GM19324 (cell line): ENCODE measurements around the gene INO80.
"Not testable (repeated sequence)": the region's sequence is repeated elsewhere in the genome, so short reads cannot be mapped to it uniquely, and the experiment has no call there.

ENCODE experiments used
- ATAC-seq: cut with Tn5 transposase; IDR thresholded peaks from one replicate; pipeline ENCODE4 v1.9.1; 2021; ENCODE audit warnings: mild to moderate bottlenecking, moderate library complexity; ENCODE audit not compliant: unreplicated experiment, low FRiP score

The INO80 gene

GRCh38 chr15:40976819-40977218, 139.3 kb downstream of the INO80 start:
- no peak for ATAC-seq

GRCh38 chr15:40974879-40975278, 141.2 kb downstream of the INO80 start:
- ATAC-seq, result no peak

GRCh38 chr15:40969363-40969762, 146.7 kb downstream of the INO80 start:
- no peak for ATAC-seq

GRCh38 chr15:40968290-40969085, 147.6 kb downstream of the INO80 start:
- no peak for ATAC-seq

GRCh38 chr15:40964634-40965033, 151.4 kb downstream of the INO80 start:
- no peak for ATAC-seq

- no peak for ATAC-seq
Measured at GRCh38 chr15:40964006-40964405, 152.1 kb downstream of the INO80 start.

GRCh38 chr15:40963201-40963600, 152.9 kb downstream of the INO80 start:
- no peak for ATAC-seq

- ATAC-seq, result not testable (repeated sequence)
Measured at GRCh38 chr15:40962317-40962716, 153.8 kb downstream of the INO80 start.

- ATAC-seq, result not testable (repeated sequence)
Measured at GRCh38 chr15:40961740-40962139, 154.3 kb downstream of the INO80 start.

- ATAC-seq, result no peak
Measured at GRCh38 chr15:40960925-40961324, 155.2 kb downstream of the INO80 start.

- ATAC-seq, result no peak
Measured at GRCh38 chr15:40960151-40960885, 155.8 kb downstream of the INO80 start.

- no peak for ATAC-seq
Measured at GRCh38 chr15:40959331-40960141, 156.5 kb downstream of the INO80 start.

- no peak for ATAC-seq
Measured at GRCh38 chr15:40958723-40959122, 157.4 kb downstream of the INO80 start.

GRCh38 chr15:40958146-40958545, 157.9 kb downstream of the INO80 start:
- ATAC-seq, result no peak

GRCh38 chr15:40957581-40958051, 158.5 kb downstream of the INO80 start:
- ATAC-seq, result no peak

- ATAC-seq, result no peak
Measured at GRCh38 chr15:40957041-40957555, 159.0 kb downstream of the INO80 start.

- no peak for ATAC-seq
Measured at GRCh38 chr15:40956541-40956982, 159.5 kb downstream of the INO80 start.

GRCh38 chr15:40955930-40956540, 160.0 kb downstream of the INO80 start:
- no peak for ATAC-seq

GRCh38 chr15:40955141-40955903, 160.8 kb downstream of the INO80 start:
- ATAC-seq, result no peak
